LNCAP (cell line): ENCODE measurements around the gene RAB40C.

ENCODE experiments used
- TF ChIP-seq, protein P1 (sequence below): fragments of 450-650 bp; IDR thresholded peaks from 2 replicates; pipeline ENCODE4 v1.5.1; 2017; ENCODE audit warnings: mild to moderate bottlenecking

RAB40C gene

GRCh38 chr16:615122-615521 is 25.3 kb downstream of the RAB40C start:
- TF ChIP-seq, protein P1, sequence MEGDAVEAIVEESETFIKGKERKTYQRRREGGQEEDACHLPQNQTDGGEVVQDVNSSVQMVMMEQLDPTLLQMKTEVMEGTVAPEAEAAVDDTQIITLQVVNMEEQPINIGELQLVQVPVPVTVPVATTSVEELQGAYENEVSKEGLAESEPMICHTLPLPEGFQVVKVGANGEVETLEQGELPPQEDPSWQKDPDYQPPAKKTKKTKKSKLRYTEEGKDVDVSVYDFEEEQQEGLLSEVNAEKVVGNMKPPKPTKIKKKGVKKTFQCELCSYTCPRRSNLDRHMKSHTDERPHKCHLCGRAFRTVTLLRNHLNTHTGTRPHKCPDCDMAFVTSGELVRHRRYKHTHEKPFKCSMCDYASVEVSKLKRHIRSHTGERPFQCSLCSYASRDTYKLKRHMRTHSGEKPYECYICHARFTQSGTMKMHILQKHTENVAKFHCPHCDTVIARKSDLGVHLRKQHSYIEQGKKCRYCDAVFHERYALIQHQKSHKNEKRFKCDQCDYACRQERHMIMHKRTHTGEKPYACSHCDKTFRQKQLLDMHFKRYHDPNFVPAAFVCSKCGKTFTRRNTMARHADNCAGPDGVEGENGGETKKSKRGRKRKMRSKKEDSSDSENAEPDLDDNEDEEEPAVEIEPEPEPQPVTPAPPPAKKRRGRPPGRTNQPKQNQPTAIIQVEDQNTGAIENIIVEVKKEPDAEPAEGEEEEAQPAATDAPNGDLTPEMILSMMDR, result no peak

DNA sequence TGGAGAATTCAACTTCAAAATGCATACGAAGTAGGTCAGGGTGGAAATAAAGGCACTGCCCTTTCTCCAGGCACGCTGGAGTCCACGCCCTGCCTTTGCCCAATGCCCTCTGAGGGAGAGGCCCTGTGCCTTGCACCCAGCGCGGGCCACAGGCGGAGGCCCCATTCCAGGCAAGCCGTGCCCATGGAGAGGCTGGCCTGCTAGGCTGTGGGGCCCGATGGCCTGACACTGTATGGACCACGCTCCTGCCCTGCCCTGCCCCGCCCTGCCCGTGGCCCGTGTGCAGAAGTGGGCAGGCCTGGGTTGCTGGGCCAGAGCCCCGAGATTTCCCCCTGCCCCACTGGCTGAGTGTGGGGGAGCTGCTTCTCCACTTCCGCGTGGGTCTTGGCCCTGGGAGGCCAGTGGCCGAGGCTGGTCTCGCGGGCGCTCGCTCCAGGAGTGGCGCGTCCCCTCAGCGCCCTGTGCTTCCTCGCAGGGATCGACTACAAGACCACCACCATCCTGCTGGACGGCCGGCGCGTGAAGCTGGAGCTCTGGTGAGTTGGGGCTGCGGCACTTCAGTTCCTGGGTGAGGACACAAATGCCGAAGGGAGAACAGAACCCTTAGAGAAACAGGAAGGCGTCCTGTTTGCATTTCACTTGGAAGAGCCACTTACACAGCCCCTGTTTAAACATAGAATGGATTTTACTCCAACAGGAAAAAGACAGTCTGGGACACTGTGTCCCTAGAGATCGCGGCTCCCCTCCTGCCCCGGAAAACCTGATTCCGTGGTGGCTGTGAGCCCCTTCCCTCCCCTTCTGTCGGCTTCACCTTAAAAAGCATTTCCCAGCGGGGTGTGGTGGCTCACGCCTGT is 27.1 kb downstream of the RAB40C start:
- TF ChIP-seq, protein P1, result no peak

DNA sequence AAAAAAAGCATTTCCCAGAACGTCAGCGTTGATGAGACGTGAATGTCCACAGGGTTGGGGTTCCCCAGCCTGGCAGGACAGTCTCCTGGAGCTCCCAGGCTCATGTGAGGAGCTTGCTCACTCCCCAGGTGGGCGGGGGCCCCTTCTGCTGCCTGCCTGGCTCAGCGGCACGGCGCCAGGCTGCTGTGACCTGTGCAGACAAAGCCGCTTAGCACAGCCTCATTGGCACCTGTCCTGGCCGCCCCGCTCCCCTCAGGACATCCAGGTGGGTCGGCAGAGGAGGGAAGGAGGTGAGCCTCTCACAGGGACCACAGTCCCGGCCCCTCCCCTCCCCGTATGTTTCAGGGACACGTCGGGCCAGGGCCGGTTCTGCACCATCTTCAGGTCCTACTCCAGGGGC is 28.0 kb downstream of the RAB40C start:
- TF ChIP-seq, protein P1, result no peak

DNA sequence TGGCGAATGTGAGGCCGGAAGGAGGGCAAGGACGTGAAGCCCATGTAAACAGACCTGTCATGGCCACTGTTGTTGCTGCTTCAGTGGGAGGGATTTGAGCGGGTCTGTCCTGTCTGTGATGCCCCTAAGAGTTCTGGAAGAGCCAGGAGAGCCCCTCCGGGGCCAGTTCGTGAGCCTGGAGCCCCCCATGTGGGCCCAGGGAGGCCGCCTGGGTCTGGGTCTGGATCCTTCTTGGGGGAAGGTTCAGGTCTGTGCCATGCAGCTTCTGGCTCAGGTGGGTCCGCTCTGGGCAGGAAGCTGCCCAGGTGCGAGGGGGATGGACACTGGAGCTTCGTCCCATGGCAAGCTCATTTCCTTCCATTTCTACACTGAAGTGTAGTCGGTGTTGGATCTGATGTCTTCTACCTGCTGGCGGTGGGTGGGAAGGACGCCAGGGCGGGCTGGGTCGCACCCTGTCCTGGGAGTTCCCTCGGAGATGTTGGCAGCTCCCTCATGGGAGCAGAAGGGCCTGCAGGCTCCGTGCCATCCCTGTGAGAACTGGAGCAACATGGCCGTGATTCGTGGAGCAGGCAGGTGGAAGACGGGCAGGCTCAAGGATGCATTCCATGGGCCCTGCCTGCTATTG is 29.7 kb downstream of the RAB40C start:
- TF ChIP-seq, protein P1, result no peak

DNA sequence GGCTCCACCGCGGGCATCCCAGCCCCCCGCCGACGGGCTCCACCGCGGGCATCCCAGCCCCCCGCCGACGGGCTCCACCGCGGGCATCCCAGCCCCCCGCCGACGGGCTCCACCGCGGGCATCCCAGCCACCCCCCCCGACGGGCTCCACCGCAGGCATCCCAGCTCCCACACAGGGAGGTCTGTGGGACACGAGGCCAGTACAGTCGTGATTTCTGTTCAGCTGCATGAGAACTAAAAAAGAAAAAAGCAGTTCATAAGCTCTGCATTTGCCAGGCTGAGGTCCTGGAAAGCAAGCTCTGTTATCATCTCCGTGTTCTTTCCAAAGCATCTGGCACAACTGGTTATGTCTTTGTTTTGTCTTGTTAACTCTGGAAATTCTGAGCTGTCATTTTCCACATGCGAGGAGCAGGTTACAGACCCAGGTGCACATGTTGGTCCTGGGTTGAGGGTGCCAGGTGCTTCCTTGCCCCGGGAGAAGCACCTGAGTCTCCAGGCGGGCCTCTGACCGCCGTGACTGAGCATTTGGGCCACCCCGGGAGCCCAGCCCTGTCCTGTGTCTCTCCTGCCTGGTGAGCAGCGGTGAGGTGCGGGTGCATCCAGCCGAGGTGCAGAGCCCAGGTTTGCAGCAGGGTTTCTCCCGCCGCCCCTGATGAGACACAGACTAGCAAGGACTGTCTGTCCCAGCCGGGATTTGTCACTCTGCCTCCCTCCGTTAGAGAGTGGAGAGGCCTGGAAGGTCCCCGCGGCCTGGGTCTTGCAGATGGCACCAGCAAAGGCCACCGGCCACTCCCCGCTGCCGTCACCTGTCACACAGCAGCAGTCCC is 31.0 kb downstream of the RAB40C start:
- TF ChIP-seq, protein P1, result no peak

- TF ChIP-seq, protein P1, result no peak
Observed at GRCh38 chr16:621526-622105, 31.8 kb downstream of the RAB40C start.

DNA sequence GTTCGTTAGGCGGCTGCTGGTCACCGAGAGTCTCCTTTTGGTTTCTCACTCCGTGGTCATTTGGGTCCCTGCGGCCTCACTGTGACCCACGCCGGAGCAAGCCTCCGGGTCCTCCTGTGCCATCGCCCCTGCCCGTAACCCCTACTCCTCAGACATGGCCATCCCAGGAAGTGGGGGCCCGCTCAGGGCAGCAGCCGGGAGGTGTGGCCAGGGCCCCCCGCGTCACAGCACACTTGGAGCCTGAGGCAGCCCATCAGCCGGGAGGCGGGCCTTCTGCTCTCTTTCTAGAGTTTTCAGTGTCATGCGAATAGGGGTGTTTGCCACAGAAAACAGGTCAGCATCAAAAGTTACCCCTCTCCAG is 33.0 kb downstream of the RAB40C start:
- TF ChIP-seq, protein P1, result no peak
